Measurements from ENCODE around the gene REP15. TPM values are rescaled to one million over a fixed set of nuclear protein-coding genes. Genes with fewer than 3 reads are reported as not detected.

The REP15 gene
- total RNA-seq, 4 donors from 2014 or later, result 0.29 to 1.9 (median 1.4) TPM; not detected in 1

GRCh38 chr12:27711317-27711682 lies 15.1 kb downstream of the REP15 start:
- intact Hi-C loops (cut with DNase I; ENCODE audit: low total_unique reads), result no loop called here
- peaks cover 0 to 7% of the 10 kb centered on the region in 2 donors for H3K4me1 ChIP-seq
- no peaks in the 10 kb centered on the region for H3K36me3 ChIP-seq
- H3K9me3 ChIP-seq, result no peaks in the 10 kb centered on the region
- H3K27ac ChIP-seq, result peak overlapping the region; percentile 87 to 88
- DNase-seq, result no peak
- no peaks in the 10 kb centered on the region for H3K27me3 ChIP-seq
- H3K4me3 ChIP-seq, result peak overlapping the region; percentile 91 to 95
- TF ChIP-seq POLR2A (IDR thresholded peaks at IDR 0.05), result no peak
- no peak for TF ChIP-seq CTCF (IDR thresholded peaks at IDR 0.05)

GRCh38 chr12:27711967-27712366 lies 15.7 kb downstream of the REP15 start:
- Histone ChIP-seq H3K4me1 (peaks cover 0 to 7% of the 10 kb centered on the region in 2 donors), H3K27me3 (no peaks in the 10 kb centered on the region), H3K36me3 (no peaks in the 10 kb centered on the region), H3K9me3 (no peaks in the 10 kb centered on the region), H3K27ac (no peak overlapping the region), H3K4me3 (peak overlapping the region in 1 of 2 donors; percentile 95)
- no peak for TF ChIP-seq CTCF (IDR thresholded peaks at IDR 0.05)
- no peak for TF ChIP-seq POLR2A (IDR thresholded peaks at IDR 0.05)
- intact Hi-C loops (cut with DNase I; ENCODE audit: low total_unique reads), result no loop called here
- no peak for DNase-seq

- Histone ChIP-seq H3K27me3 (no peaks in the 10 kb centered on the region), H3K4me1 (no peaks in the 10 kb centered on the region), H3K27ac (no peak overlapping the region), H3K36me3 (no peaks in the 10 kb centered on the region), H3K4me3 (no peak overlapping the region), H3K9me3 (no peaks in the 10 kb centered on the region)
- DNase-seq, result no peak
- TF ChIP-seq POLR2A (IDR thresholded peaks at IDR 0.05) (no peak), CTCF (IDR thresholded peaks at IDR 0.05) (no peak)
- intact Hi-C loops (cut with DNase I; ENCODE audit: low total_unique reads), result no loop called here
These were observed 27.0 kb downstream of the REP15 start for GRCh38 chr12:27723212-27723611.

GRCh38 chr12:27730097-27730588 lies 33.9 kb downstream of the REP15 start:
- H3K36me3 ChIP-seq, result no peaks in the 10 kb centered on the region
- no peak for DNase-seq
- H3K4me1 ChIP-seq, result no peaks in the 10 kb centered on the region
- intact Hi-C loops (cut with DNase I; ENCODE audit: low total_unique reads), result no loop called here
- no peak overlapping the region for H3K27ac ChIP-seq
- no peak overlapping the region for H3K4me3 ChIP-seq
- no peak for TF ChIP-seq CTCF (IDR thresholded peaks at IDR 0.05)
- no peak for TF ChIP-seq POLR2A (IDR thresholded peaks at IDR 0.05)
- no peaks in the 10 kb centered on the region for H3K9me3 ChIP-seq
- H3K27me3 ChIP-seq, result no peaks in the 10 kb centered on the region

GRCh38 chr12:27732281-27732680 lies 36.0 kb downstream of the REP15 start:
- no peaks in the 10 kb centered on the region for H3K9me3 ChIP-seq
- H3K36me3 ChIP-seq, result no peaks in the 10 kb centered on the region
- intact Hi-C loops (cut with DNase I; ENCODE audit: low total_unique reads), result no loop called here
- DNase-seq, result no peak
- H3K4me3 ChIP-seq, result no peak overlapping the region
- no peak overlapping the region for H3K27ac ChIP-seq
- no peaks in the 10 kb centered on the region for H3K4me1 ChIP-seq
- TF ChIP-seq CTCF (IDR thresholded peaks at IDR 0.05) (no peak), POLR2A (IDR thresholded peaks at IDR 0.05) (no peak)
- no peaks in the 10 kb centered on the region for H3K27me3 ChIP-seq
